HG02571 (cell line): ENCODE results near the gene PIGW.
A peak's percentile ranks its signal among the peaks of the same experiment; 100 is the strongest.

ENCODE experiments used
- ATAC-seq: cut with Tn5 transposase; IDR thresholded peaks from one replicate; pipeline ENCODE4 v1.9.1; 2021; ENCODE audit warnings: mild to moderate bottlenecking, moderate library complexity; ENCODE audit not compliant: unreplicated experiment

Gene PIGW

DNA sequence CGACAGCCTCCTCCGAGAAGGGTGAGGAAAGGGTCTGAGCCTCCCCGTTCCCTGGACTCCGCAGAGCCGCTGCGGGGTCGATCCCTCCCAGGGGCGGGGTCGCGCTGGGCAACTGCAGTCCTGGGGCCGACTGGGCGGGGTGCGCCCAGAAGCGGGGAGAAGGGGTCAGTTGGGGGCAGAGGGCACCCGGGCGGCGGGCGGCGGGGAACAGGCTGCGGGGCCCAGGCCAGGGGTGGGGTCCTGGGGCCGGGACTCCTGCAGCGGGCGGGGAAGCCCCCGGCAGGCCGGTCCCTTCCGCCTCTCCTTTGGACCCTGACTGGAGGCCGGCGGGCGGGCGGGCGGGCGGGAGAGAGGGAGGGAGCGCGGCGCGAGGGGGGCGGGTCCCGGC lies 10.3 kb downstream of the PIGW start:
- ATAC-seq = peak; percentile 29

DNA sequence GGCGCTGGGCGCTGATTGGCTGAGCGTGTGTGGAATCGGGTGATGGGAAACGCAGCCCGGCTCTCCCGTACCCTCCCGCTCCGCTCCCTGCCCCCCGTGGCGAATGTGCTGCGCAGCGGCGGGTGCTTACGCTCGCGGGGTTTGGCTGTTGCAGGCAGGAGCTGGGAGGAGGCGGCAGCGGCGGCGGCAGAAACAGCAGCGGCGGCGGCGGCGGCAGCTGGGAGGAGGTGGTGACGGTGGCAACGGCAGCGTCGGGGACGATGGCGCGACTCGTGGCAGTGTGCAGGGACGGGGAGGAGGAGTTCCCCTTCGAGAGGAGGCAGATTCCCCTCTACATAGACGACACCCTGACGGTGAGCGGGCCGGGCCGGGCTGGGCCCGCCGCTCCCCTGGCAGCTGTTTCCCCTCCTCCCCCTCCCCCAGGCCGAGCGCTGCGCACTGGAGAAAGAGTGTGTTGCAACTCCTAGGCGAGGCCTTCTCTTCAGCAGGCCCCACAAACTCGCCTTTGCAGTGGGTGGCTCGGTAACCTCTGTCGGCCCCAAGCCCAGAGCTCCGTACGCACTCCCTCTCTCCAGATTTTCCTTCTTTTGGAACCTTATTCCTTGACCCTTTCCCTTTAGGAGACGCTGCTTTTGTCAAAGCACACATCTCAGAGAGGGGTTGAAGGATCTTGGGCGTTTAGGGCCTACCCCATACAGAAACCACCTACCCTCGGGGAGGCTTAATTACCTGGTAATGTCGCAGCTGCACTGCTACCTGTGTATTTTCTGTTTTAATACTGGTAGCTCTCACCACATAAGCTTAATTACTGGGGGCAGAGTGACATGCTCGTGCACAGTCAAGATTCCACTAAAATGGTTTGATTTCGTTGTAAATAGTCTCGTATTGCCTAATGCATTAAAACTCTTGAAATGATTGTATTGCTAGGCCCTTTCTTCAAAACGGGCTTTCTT lies 11.0 kb downstream of the PIGW start:
- ATAC-seq = peak; percentile 62

DNA sequence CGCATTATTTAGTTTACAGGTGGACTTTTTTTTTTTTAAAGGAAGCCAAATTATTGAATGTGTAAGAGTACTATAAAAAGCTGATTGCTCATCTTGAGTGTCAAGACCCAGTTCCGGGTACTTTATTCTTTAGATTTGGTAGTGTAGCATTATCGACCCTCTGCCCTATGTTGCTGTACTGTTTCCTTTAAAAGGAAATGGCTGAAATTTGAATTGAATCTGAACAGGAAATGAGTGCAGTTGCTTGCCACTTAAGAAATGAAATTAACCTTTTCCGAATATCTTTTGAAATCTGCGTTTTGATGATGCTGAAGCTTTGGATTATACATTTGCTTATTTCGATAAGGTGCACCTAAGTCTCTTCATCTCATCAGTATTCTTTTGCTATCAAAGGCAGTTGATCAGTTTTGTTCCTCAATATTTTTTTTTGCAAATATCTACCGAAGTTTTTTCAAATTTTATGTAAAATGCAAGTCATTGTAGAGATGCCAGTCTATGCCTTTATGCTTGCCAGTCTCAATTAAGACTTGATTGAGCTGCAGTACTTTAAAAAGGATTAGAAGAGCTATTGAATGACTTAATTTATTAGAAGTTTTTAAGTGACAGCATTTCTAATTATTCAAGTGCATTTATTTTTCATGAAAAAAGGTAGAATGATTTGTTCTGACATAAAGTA lies 11.8 kb downstream of the PIGW start:
- no peak for ATAC-seq

DNA sequence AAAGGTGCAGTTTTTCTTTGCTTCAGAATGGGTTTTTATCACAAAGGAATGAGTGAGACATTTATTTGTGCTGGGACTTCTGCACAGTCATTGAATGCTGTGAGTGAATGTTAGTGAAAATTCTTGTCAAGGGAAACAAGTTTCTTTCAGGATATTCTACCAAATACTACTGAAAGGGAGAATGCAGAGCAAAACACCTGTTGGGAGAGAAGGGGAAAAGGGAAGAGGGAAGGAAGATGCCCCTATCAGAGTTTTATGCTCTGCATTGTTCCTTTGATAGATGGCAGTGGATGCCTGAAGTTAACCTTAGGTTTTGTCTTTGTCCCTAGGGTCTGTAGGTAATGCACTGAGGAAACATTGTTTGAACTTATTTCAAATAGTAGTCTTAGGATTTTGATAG lies 13.0 kb downstream of the PIGW start:
- no peak for ATAC-seq

DNA sequence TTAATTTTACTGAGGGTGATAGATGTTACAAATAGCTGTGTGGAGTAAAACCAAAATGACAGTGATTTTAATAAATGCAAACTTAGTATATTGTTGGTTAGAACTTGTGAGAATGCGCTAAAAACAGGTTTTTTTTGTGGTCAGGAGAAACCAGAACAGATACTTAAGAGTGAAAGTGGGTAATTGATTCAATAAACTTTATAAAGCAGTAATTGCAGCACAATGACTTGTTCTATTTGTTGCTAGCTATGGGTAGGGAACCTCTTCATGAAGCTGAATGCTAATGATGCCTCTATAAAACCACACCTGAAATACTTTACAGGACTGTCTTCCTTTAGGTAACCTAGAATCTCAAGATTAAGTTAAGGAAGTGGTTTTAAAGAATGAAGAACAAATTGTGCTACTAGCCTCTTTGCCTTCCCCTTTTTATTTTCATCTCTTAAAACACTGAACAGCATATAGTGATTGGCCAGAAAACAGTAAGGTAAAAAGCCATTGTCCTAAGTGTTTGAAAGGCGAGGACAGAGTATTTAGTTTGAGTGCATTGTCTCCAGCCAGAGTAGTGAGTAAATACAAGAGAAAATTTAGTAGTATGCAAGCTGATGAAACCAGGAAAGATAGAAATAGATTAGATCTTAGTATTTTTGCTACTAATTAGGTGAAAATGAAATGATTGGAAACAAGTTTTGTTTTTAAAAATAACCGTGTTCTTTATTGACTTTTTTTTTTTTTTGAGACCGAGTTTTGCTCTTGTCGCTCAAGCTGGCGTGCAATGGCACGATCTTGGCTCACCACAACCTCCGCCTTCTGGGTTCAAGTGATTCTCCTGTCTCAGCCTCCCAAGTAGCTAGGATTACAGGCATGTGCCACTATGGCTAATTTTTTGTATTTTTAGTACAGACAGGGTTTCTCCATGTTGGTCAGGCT lies 16.0 kb downstream of the PIGW start:
- ATAC-seq = no peak

DNA sequence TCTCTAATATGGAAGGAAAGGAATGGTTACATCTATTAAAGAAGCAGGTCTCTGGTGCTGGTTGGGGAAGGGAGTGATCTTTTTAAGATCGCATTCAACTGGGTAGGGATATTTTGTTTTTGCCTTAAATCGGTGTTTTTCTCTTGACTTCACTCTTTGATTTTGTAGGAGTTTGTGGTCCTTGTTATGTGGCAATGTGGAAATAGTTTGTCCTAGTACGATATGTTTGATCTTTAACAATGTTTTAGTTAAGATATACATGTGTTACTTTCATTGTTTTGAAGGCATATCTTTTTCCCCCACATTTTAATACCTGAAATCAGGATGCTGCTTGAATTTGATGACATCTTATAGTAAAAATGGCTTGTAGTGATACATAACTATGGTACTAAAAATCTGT lies 18.7 kb downstream of the PIGW start:
- no peak for ATAC-seq

DNA sequence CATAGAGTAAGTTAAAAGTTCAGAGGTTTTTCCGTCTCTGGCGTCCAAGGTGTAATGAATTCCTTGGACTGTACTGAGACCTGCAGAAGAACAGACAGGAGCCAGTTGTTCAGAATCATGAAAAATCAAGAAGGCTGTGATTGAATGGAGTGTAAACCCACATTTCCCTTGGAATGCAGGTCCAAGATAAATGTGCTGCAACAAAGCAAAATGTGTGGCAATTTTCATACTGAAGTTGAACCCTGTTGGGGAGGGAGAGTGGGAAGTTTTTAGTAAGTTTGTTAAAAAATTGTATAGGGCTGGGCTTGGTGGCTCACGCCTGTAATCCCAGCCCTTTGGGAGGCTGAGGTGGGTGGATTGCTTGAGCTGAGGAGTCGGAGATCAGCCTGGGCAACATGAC lies 31.3 kb downstream of the PIGW start:
- no peak for ATAC-seq

DNA sequence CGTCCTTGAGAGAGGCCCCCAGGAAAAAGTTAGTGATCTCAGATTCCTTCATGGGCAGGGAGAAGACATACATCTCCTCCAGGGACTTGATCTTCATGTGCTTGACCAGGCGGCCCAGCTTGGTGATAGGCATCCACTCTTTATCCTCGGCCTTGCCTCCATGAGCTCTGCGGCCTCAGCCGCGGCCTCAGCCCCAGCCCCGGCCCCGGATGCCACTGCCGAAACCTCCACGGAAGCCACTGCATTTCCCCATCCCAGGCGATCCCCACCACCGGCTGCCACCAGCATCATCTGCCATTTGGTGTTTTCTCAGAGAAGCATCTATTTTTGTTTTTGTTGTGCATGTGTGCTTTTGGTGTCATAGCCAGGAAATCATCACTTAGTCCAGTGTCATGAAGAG lies 40.2 kb downstream of the PIGW start:
- ATAC-seq = no peak

DNA sequence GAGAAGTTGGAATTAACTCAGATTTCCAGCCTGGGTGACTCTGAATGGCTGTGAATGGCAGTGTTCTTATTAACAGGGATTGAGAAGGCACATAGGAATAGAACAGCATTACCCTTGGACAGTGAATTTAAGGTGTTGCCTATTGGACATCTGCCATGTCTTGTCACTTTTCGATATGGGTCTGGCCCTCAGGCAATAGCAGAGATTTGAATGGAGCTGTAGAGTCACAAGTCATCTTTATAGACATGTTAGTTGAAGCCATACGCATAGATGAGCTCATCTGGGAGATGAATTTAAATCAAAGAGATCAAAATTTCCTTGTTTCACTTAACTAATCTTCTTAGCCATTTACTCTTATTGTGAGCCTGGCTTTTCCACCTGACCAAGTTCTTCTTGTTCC lies 42.0 kb downstream of the PIGW start:
- no peak for ATAC-seq

DNA sequence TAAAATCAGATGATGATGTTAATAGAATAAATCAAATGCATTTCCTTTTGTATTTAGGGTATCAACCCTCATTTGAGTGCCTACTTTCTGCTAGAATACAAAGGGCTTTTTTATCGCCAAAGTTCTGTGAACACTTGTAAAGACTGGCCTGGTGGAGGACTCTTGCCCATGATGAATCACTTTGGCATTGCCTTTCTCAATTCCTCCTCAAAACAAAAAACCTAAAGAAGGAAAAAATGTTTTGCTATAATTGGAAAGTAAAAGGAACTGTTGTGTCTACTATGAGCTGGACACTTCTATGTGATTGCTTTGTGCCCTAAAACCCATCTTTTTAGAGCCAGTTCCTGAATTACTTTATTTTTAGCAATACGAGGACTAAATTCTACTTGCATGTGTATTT lies 43.9 kb downstream of the PIGW start:
- no peak for ATAC-seq

DNA sequence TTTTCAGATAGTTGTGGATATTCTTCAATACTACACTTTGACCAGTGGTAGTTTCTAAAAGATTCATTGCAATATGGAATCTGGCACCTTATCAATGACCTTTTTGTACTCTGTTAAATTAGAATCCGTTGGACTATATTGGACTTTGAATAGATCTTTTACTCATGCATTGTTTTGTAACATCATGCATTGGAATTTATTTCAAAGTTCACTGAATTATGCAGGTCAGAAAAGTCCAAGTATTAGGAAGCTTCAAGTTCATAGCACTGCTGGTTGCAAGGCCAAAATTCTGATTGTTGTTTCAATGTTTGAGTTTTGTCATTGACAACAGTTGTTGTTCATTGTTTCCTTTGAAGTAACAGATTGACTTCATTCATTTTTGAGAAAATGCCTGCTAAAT lies 49.0 kb downstream of the PIGW start:
- no peak for ATAC-seq

DNA sequence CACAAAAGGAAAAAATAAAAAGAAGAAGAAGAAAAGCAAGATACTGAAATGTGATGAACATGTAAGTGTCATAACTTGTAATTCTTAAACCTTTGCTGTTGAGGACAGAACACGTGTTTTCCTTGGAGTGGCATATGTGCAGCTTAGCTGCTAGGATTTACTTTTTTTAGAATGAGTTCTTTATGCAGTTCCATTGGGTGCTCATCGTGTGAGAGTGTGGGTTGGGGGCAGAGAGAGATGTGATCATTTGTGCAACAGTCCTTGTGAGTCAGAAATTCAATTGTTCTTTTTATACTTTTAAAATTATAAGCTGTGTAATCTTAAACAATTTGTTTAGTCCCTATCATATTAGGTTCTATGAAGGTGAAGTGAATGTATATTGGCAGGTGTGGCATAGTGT lies 51.4 kb downstream of the PIGW start:
- ATAC-seq = no peak
